Sigmoid colon (tissue), 4 donors: ENCODE data around the gene SCRN1.

Source experiments
- CTCF ChIP-seq, 4 experiments: fragments of 450-650 bp in 3 of 4; fragments of 200-600 bp in 1 of 4; IDR thresholded peaks; one replicate each; pipeline ENCODE4 v1.5.1; 2016 to 2019; ENCODE audit warnings: antibody characterized with exemption in 4 of 4, mild to moderate bottlenecking in 3 of 4, moderate library complexity in 2 of 4
- EP300 ChIP-seq, 4 donors: sonication (generic); formaldehyde crosslinking; IDR thresholded peaks; one replicate each; pipeline ENCODE4 v1.6.1; 2017; ENCODE audit warnings: antibody characterized with exemption in 4 of 4
- POLR2A ChIP-seq, 2 donors: fragments of 450-650 bp; IDR thresholded peaks; one replicate each; pipeline ENCODE4 v1.6.1; 2016; ENCODE audit warnings: antibody characterized with exemption in 2 of 2, mild to moderate bottlenecking in 2 of 2, moderate library complexity in 2 of 2

- TF ChIP-seq CTCF (IDR thresholded peaks at IDR 0.05) (no peak), POLR2A (IDR thresholded peaks at IDR 0.05) (no peak), EP300 (IDR thresholded peaks at IDR 0.05) (no peak)
Observed at GRCh38 chr7:29935111-29935510, 54.5 kb downstream of the SCRN1 start.
